HepG2 (cell line): ENCODE data around the gene TPI1. TPM values are rescaled to one million over a fixed set of nuclear protein-coding genes. Genes with fewer than 3 reads are reported as not detected.

Experiments
- ATF5 ChIP-seq: sonication (generic); formaldehyde crosslinking; IDR thresholded peaks from 2 replicates; pipeline ENCODE4 v1.4.0; 2020; ENCODE audit warnings: mild to moderate bottlenecking, low read depth, missing genetic modification reagents
- HNF4G ChIP-seq, 2 experiments: sonication (generic) in 1 of 2; formaldehyde crosslinking in 1 of 2; IDR thresholded peaks; 2 replicates each; pipeline versions ENCODE4 v1.4.0 to v1.6.1; 2011 to 2020; ENCODE audit warnings: borderline replicate concordance in 2 of 2, low read depth in 2 of 2, mild to moderate bottlenecking in 2 of 2, low read length in 1 of 2, missing genetic modification reagents in 1 of 2, moderate library complexity in 1 of 2
- IRF2 ChIP-seq: IDR thresholded peaks from 2 replicates; pipeline ENCODE4 v1.6.1; 2018; ENCODE audit warnings: missing genetic modification reagents, missing compliant biosample characterization
- MZF1 ChIP-seq: sonication (generic); formaldehyde crosslinking; IDR thresholded peaks from 2 replicates; pipeline ENCODE4 v1.8.1; 2023; ENCODE audit warnings: mild to moderate bottlenecking, missing genetic modification reagents, borderline replicate concordance
- PHF8 ChIP-seq: sonication (generic); formaldehyde crosslinking; IDR thresholded peaks from 2 replicates; pipeline ENCODE4 v1.5.0; 2020; ENCODE audit warnings: missing genetic modification reagents
- SKI ChIP-seq: fragments of 450-650 bp; IDR thresholded peaks from one replicate; pipeline ENCODE4 v1.6.1; 2018; ENCODE audit warnings: mild to moderate bottlenecking; ENCODE audit not compliant: partially characterized antibody
- SMYD3 ChIP-seq: sonication (generic); formaldehyde crosslinking; IDR thresholded peaks from 2 replicates; pipeline ENCODE4 v1.8.1; 2023; ENCODE audit warnings: mild to moderate bottlenecking, missing genetic modification reagents
- SP140L ChIP-seq: sonication (generic); formaldehyde crosslinking; IDR thresholded peaks from 2 replicates; pipeline ENCODE4 v1.4.0; 2020; ENCODE audit warnings: missing genetic modification reagents, borderline replicate concordance
- SP5 ChIP-seq: IDR thresholded peaks from 2 replicates; pipeline ENCODE4 v1.6.1; 2016; ENCODE audit warnings: low read depth, borderline replicate concordance
- TOE1 ChIP-seq: sonication (generic); formaldehyde crosslinking; IDR thresholded peaks from 2 replicates; pipeline ENCODE4 v1.4.0; 2020; ENCODE audit warnings: mild to moderate bottlenecking, missing genetic modification reagents
- ZEB1 ChIP-seq: IDR thresholded peaks from 2 replicates; pipeline ENCODE4 v1.6.1; 2012; ENCODE audit warnings: mild to moderate bottlenecking, low read depth, inconsistent platforms; ENCODE audit not compliant: insufficient replicate concordance
- ZNF138 ChIP-seq: sonication (generic); formaldehyde crosslinking; IDR thresholded peaks from 2 replicates; pipeline ENCODE4 v1.5.0; 2020; ENCODE audit warnings: mild to moderate bottlenecking, low read depth, missing genetic modification reagents
- ZNF234 ChIP-seq: sonication (generic); formaldehyde crosslinking; conservative IDR thresholded peaks from 2 replicates; pipeline ENCODE4 v1.5.1; 2020; ENCODE audit warnings: mild to moderate bottlenecking, missing genetic modification reagents
- ZNF30 ChIP-seq: sonication (generic); formaldehyde crosslinking; IDR thresholded peaks from 2 replicates; pipeline ENCODE4 v1.5.0; 2020; ENCODE audit warnings: mild to moderate bottlenecking, missing genetic modification reagents
- ZNF496 ChIP-seq: sonication (generic); formaldehyde crosslinking; IDR thresholded peaks from 2 replicates; pipeline ENCODE4 v1.8.1; 2023; ENCODE audit warnings: mild to moderate bottlenecking, moderate library complexity, missing genetic modification reagents; ENCODE audit not compliant: insufficient replicate concordance
- ZNF552 ChIP-seq: sonication (generic); formaldehyde crosslinking; IDR thresholded peaks from 2 replicates; pipeline ENCODE4 v1.9.0; 2022; ENCODE audit warnings: missing genetic modification reagents, mild to moderate bottlenecking, borderline replicate concordance
- ZNF678 ChIP-seq: sonication (generic); formaldehyde crosslinking; IDR thresholded peaks from 2 replicates; pipeline ENCODE4 v1.4.0; 2020; ENCODE audit warnings: mild to moderate bottlenecking, missing genetic modification reagents
- ZNF772 ChIP-seq: sonication (generic); formaldehyde crosslinking; IDR thresholded peaks from 2 replicates; pipeline ENCODE4 v1.5.0; 2020; ENCODE audit warnings: mild to moderate bottlenecking, missing genetic modification reagents
- ZNF784 ChIP-seq: sonication (generic); formaldehyde crosslinking; IDR thresholded peaks from 2 replicates; pipeline ENCODE4 v1.5.1; 2020; ENCODE audit warnings: missing genetic modification reagents, mild to moderate bottlenecking, borderline replicate concordance
- ZNF883 ChIP-seq: sonication (generic); formaldehyde crosslinking; IDR thresholded peaks from 2 replicates; pipeline ENCODE4 v1.5.1; 2020; ENCODE audit warnings: mild to moderate bottlenecking, missing genetic modification reagents; ENCODE audit errors: not compliant biosample characterization
- polyA plus RNA-seq, 8 experiments: library from polyadenylated mRNA; depleted of rRNA in 3 of 8; stranded (reverse) in 7 of 8; unstranded in 1 of 8; fragments of >200 nt; fragmentation: Illumina TruSeq in 4 of 8; extraction: Trizol in 4 of 8; gene quantifications; 2 replicates each; pipeline versions ENCODE4 v1.2.1 to v1.2.3, GENCODE V29; 2011 to 2016; ENCODE audit warnings: low read depth in 4 of 8, missing spikeins in 1 of 8, mixed read lengths in 1 of 8; ENCODE audit not compliant: insufficient read depth in 1 of 8
- total RNA-seq, 5 experiments: library from RNA; depleted of rRNA; stranded (reverse); fragments of >200 nt; fragmentation: Illumina TruSeq; extraction: Trizol; gene quantifications; 2 replicates each; pipeline ENCODE4 v1.2.3, GENCODE V29; 2016; ENCODE audit warnings: low read depth in 1 of 5
- TF ChIP-seq, protein P1 (sequence below): sonication (generic); formaldehyde crosslinking; IDR thresholded peaks from 2 replicates; pipeline ENCODE4 v1.5.1; 2020; ENCODE audit warnings: mild to moderate bottlenecking, missing genetic modification reagents, moderate library complexity
- TF ChIP-seq, protein P2 (sequence below): sonication (generic); formaldehyde crosslinking; IDR thresholded peaks from 2 replicates; pipeline ENCODE4 v1.5.0; 2020; ENCODE audit warnings: mild to moderate bottlenecking, missing genetic modification reagents, moderate library complexity

The TPI1 gene
- total and polyA plus RNA-seq, 2 of the 13 experiments (the other 11 are each of a cell fraction or from before 2014, with no cell fraction given): 945 to 2,535 TPM

GRCh38 chr12:6890789-6891645 is 23.7 kb downstream of the TPI1 start (continued):
- TF ChIP-seq ZNF138 (0 out of 2 replicates have a peak, but pooled peaks have one; percentile 50), PHF8 (CRISPR knock-in tag) (peak; percentile 69), ZNF678 (no peak), TOE1 (CRISPR knock-in tag) (no peak), MZF1 (CRISPR knock-in tag) (no peak), SMYD3 (peak; percentile 77; the same call in 1 of the 2 replicates), ZNF784 (peak; percentile 86), ZEB1 (peak; percentile 58), SP5 (CRISPR knock-in tag) (peak; percentile 99), ATF5 (CRISPR knock-in tag) (peak; percentile 23; the same call in 1 of the 2 replicates), HNF4G (IDR thresholded peaks at IDR 0.05; ENCODE audit: borderline replicate concordance, low read depth, low read length) (peak; percentile 14; the same call in 1 of the 2 replicates), HNF4G (CRISPR knock-in tag; IDR thresholded peaks at IDR 0.05; ENCODE audit: borderline replicate concordance, low read depth) (no peak), SKI (peak; percentile 91), ZNF772 (CRISPR knock-in tag) (peak; percentile 77), IRF2 (CRISPR knock-in tag) (peak; percentile 83; the same call in 1 of the 2 replicates), ZNF234 (CRISPR knock-in tag) (no peak), SP140L (CRISPR knock-in tag) (0 out of 2 replicates have a peak, but pooled peaks have one; percentile 3), ZNF30 (CRISPR knock-in tag) (no peak), ZNF883 (peak; percentile 50), ZNF552 (CRISPR knock-in tag) (0 out of 2 replicates have a peak, but pooled peaks have one; percentile 43), ZNF496 (CRISPR knock-in tag) (no peak)
- TF ChIP-seq, protein P1, sequence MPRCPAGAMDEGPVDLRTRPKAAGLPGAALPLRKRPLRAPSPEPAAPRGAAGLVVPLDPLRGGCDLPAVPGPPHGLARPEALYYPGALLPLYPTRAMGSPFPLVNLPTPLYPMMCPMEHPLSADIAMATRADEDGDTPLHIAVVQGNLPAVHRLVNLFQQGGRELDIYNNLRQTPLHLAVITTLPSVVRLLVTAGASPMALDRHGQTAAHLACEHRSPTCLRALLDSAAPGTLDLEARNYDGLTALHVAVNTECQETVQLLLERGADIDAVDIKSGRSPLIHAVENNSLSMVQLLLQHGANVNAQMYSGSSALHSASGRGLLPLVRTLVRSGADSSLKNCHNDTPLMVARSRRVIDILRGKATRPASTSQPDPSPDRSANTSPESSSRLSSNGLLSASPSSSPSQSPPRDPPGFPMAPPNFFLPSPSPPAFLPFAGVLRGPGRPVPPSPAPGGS: peak; percentile 67; the same call in 1 of the 2 replicates
- TF ChIP-seq, protein P2, sequence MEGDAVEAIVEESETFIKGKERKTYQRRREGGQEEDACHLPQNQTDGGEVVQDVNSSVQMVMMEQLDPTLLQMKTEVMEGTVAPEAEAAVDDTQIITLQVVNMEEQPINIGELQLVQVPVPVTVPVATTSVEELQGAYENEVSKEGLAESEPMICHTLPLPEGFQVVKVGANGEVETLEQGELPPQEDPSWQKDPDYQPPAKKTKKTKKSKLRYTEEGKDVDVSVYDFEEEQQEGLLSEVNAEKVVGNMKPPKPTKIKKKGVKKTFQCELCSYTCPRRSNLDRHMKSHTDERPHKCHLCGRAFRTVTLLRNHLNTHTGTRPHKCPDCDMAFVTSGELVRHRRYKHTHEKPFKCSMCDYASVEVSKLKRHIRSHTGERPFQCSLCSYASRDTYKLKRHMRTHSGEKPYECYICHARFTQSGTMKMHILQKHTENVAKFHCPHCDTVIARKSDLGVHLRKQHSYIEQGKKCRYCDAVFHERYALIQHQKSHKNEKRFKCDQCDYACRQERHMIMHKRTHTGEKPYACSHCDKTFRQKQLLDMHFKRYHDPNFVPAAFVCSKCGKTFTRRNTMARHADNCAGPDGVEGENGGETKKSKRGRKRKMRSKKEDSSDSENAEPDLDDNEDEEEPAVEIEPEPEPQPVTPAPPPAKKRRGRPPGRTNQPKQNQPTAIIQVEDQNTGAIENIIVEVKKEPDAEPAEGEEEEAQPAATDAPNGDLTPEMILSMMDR (CRISPR knock-in tag): peak; percentile 87
